Measurements from ENCODE around the gene NCOA4. TPM values are rescaled to one million over a fixed set of nuclear protein-coding genes. Genes with fewer than 3 reads are reported as not detected.
A peak's percentile ranks its signal among the peaks of the same experiment; 100 is the strongest.

Gene NCOA4
- polyA plus RNA-seq, 1 donor from 2014 or later: 110 TPM

- peaks cover 0 to 4% (median 0%) of the 10 kb centered on the region in 3 donors for H3K4me1 Mint-ChIP-seq
- peaks cover 2% of the 10 kb centered on the region for H3K36me3 Mint-ChIP-seq
- peaks cover 0 to 4% (median 0%) of the 10 kb centered on the region in 3 donors for H3K9me3 Mint-ChIP-seq
- H3K4me3 Mint-ChIP-seq: no peak overlapping the region
- H3K27ac Mint-ChIP-seq: no peak overlapping the region
- peaks cover 12% of the 10 kb centered on the region for H3K27me3 Mint-ChIP-seq
These were observed 5.8 kb upstream of the NCOA4 start for GRCh38 chr10:46035923-46036849.

GRCh38 chr10:46033602-46034011, 3.2 kb upstream of the NCOA4 start:
- H3K4me3 Mint-ChIP-seq: no peak overlapping the region
- peaks cover 10% of the 10 kb centered on the region for H3K27me3 Mint-ChIP-seq
- H3K36me3 Mint-ChIP-seq: peaks cover 2% of the 10 kb centered on the region
- H3K4me1 Mint-ChIP-seq: peaks cover 16 to 20% (median 18%) of the 10 kb centered on the region in 3 donors
- peak overlapping the region in 1 of 3 donors; percentile 50 for H3K27ac Mint-ChIP-seq
- H3K9me3 Mint-ChIP-seq: peaks cover 0 to 4% (median 0%) of the 10 kb centered on the region in 3 donors

DNA sequence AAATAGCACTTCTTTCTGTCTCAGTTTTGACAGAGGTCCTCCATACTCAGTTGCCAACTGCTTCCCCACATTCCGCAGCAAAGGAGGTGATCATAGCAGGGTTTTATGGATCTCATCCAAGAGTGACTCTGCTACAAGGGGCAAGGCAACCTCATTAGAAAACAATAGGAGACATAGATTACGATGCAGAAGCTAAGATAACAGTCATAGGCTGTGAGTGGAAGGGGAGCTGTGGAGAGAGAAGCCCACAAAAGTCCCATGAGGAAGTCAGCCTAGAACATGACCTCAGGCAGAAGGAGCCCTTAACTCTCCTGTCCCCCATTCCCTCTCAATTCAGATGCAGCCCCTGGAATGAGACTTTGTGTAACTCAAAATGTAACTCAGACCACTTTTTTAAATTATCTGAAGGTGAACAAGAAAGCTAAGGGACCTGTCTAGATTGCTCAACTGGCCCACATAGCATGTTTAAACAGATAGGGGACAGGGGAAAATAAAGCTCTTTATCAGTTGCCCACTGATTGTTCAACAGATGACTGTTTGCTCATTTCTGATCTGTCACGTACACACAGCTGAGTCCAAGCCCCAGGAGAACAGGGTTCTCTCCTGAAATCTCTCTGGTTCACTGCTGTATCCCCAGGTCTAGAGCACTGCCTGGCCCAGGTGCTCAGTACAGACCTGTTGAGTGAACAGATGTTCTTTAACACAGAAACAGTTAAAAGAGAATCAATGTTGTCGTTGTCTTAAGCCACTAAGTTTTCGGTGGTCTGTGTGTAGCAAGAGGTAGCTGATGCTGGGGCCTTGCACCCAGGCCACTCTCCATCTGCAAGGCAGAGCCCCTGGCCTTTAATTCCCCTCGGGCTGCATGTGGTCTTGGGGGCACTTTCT, 1.5 kb upstream of the NCOA4 start:
- peaks cover 2% of the 10 kb centered on the region for H3K36me3 Mint-ChIP-seq
- peaks cover 0 to 4% (median 0%) of the 10 kb centered on the region in 3 donors for H3K9me3 Mint-ChIP-seq
- peaks cover 20 to 29% (median 27%) of the 10 kb centered on the region in 3 donors for H3K4me1 Mint-ChIP-seq
- H3K27me3 Mint-ChIP-seq: peaks cover 10% of the 10 kb centered on the region
- peak overlapping the region; percentile 55 to 78 (median 74) for H3K4me3 Mint-ChIP-seq
- peak overlapping the region; percentile 46 to 96 (median 81) for H3K27ac Mint-ChIP-seq

GRCh38 chr10:46029461-46030030, 877 bp downstream of the NCOA4 start:
- Mint-ChIP-seq H3K36me3 (peaks cover 2% of the 10 kb centered on the region), H3K27ac (peak overlapping the region; percentile 79 to 99 (median 95)), H3K9me3 (no peaks in the 10 kb centered on the region), H3K4me1 (peaks cover 29 to 45% (median 30%) of the 10 kb centered on the region in 3 donors), H3K27me3 (no peaks in the 10 kb centered on the region), H3K4me3 (peak overlapping the region; percentile 90 to 99 (median 94))

DNA sequence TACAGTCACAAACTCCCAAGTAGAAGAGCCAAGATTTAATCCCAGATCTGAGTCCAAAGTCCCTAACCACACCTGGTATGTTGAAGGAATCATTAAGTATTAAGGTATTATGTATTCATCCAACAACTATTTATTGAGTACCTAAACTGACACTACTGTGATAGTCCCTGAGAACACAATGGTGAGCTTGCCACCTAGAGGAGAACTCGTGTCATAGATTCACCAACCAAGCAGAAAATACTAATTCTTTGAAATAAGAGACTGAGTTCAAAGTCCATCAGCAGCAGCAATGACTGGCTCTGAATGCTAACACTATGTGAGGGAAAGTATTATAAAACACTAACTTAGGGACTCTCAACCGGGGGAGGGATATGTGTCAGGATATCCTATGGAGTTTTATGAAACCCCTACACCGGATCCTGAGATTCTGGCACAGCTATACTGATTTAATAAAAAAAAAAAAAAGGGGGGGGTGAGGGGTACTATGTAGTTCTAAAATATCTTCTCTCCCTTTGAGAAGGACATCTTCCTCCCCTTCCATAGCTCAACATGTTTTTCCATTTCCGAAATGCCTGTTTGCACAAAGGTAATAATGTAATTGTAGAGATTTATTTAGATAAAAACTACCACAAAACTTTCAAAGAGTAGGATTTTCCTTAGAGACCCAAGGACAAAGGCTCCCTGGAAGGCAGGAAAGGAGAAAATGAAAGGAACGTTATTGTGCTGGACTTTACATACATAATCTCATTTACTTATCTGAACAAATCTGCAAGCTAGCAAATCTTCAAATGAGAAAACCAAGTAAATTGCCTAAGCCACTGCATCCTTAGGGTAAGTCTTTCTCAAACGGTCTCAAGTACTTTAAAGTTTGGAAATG, 1.6 kb downstream of the NCOA4 start:
- H3K4me1 Mint-ChIP-seq: peaks cover 32 to 51% (median 37%) of the 10 kb centered on the region in 3 donors
- H3K9me3 Mint-ChIP-seq: no peaks in the 10 kb centered on the region
- H3K27me3 Mint-ChIP-seq: no peaks in the 10 kb centered on the region
- H3K36me3 Mint-ChIP-seq: peaks cover 1% of the 10 kb centered on the region
- peak overlapping the region; percentile 90 to 99 (median 94) for H3K4me3 Mint-ChIP-seq
- peak overlapping the region; percentile 79 to 99 (median 95) for H3K27ac Mint-ChIP-seq

GRCh38 chr10:46026106-46026505, 4.3 kb downstream of the NCOA4 start:
- H3K27me3 Mint-ChIP-seq: no peaks in the 10 kb centered on the region
- peak overlapping the region in 1 of 4 donors; percentile 33 for H3K4me3 Mint-ChIP-seq
- H3K27ac Mint-ChIP-seq: no peak overlapping the region
- peaks cover 38 to 62% (median 53%) of the 10 kb centered on the region in 3 donors for H3K4me1 Mint-ChIP-seq
- no peaks in the 10 kb centered on the region for H3K36me3 Mint-ChIP-seq
- no peaks in the 10 kb centered on the region for H3K9me3 Mint-ChIP-seq

DNA sequence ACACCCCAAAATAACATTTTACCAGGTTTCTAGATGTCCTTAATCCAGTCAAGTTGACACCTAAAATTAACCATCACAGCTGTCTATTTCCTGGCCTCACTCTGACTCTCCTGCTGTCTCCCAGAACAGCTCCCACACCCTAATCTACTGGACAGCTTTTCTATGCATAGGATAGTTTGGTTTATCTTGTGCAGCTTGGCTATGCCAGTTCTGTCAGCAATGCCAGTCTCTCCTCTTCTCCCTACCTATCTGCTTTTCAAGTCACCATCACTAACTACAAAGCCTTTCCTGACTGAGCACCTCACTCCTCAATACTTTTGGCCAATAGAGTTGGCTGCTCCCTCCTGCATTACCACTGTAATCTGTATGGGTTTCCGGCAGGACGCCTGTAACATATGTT, 5.0 kb downstream of the NCOA4 start:
- peak overlapping the region in 1 of 3 donors; percentile 3 for H3K27ac Mint-ChIP-seq
- H3K4me3 Mint-ChIP-seq: peak overlapping the region in 2 of 4 donors; percentile 33 to 43
- H3K27me3 Mint-ChIP-seq: no peaks in the 10 kb centered on the region
- peaks cover 37 to 60% (median 56%) of the 10 kb centered on the region in 3 donors for H3K4me1 Mint-ChIP-seq
- no peaks in the 10 kb centered on the region for H3K9me3 Mint-ChIP-seq
- H3K36me3 Mint-ChIP-seq: no peaks in the 10 kb centered on the region

- peaks cover 37 to 61% (median 56%) of the 10 kb centered on the region in 3 donors for H3K4me1 Mint-ChIP-seq
- H3K9me3 Mint-ChIP-seq: no peaks in the 10 kb centered on the region
- peak overlapping the region in 1 of 4 donors; percentile 87 for H3K4me3 Mint-ChIP-seq
- no peaks in the 10 kb centered on the region for H3K27me3 Mint-ChIP-seq
- H3K36me3 Mint-ChIP-seq: no peaks in the 10 kb centered on the region
- H3K27ac Mint-ChIP-seq: peak overlapping the region in 1 of 3 donors; percentile 3
These were observed 5.5 kb downstream of the NCOA4 start for GRCh38 chr10:46024948-46025347.

DNA sequence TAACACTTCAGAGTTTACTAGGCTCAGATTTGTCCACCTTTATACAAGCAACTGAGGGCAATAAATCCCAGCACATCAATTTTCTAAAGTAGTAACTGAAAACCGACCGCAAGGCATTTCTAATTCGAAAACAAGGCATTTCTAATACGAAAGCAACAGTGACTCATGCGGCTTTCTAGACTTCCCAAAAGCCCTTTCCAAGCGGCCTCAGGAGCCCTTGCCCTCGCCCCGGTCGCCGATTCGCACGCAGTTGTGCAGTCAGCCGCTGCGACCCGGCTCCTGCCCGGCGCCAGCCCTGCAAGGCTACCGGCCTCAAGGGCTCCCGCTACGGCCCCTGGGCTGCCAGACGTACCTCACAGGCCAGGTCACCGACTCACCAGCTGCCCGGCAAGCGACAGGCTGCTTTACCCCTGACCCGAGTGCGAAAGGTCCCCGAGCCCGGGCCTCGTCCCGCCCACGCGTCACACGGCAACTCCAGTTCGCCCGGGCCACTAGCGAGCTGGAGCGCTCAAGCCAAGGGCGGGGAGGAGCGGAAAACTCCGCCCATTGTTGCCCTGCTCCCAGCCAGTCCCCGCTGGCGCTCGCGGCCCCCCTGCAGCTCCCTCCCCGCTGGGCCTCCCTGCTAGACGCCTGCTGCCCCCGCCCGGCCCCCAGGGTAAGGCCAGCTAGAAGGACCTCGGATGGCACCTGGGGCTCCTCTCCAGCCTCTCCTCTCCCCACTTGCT, 7.3 kb downstream of the NCOA4 start:
- Mint-ChIP-seq H3K4me1 (peaks cover 35 to 63% (median 60%) of the 10 kb centered on the region in 3 donors), H3K27ac (peak overlapping the region in 2 of 3 donors; percentile 16 to 87), H3K9me3 (no peaks in the 10 kb centered on the region)

GRCh38 chr10:46020344-46020657, 10.1 kb downstream of the NCOA4 start:
- Mint-ChIP-seq H3K4me1 (peaks cover 29 to 63% (median 46%) of the 10 kb centered on the region in 3 donors), H3K27ac (peak overlapping the region; percentile 5 to 34 (median 20)), H3K36me3 (no peaks in the 10 kb centered on the region), H3K4me3 (peak overlapping the region in 1 of 4 donors; percentile 48), H3K9me3 (no peaks in the 10 kb centered on the region), H3K27me3 (no peaks in the 10 kb centered on the region)

More for the DNA sequence above, 7.3 kb downstream of the NCOA4 start:
- Mint-ChIP-seq H3K4me3 (peak overlapping the region; percentile 81 to 95 (median 90)), H3K27me3 (no peaks in the 10 kb centered on the region), H3K36me3 (no peaks in the 10 kb centered on the region)

GRCh38 chr10:46019569-46020343, 10.7 kb downstream of the NCOA4 start:
- Mint-ChIP-seq H3K27ac (peak overlapping the region; percentile 20 to 73 (median 34)), H3K27me3 (no peaks in the 10 kb centered on the region), H3K4me1 (peaks cover 31 to 61% (median 44%) of the 10 kb centered on the region in 3 donors), H3K4me3 (peak overlapping the region; percentile 21 to 90 (median 58)), H3K9me3 (no peaks in the 10 kb centered on the region), H3K36me3 (no peaks in the 10 kb centered on the region)

DNA sequence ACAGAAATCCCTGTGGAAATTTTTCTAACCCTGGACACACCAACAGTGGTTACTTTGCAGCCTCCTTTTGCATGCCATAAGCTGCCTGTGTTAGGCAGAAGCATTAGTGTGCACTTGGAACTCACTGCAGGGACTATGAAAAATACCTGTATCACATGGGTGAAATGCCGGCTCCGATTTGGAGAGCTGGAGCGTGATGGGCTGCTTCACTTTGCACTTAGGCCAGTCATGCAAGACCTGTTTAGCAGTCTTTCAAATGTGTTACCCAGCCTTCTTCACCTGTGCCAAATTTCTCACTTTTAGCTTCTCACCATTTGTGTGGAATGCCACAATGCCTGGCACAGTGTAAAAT, 11.3 kb downstream of the NCOA4 start:
- no peaks in the 10 kb centered on the region for H3K9me3 Mint-ChIP-seq
- H3K4me1 Mint-ChIP-seq: peaks cover 28 to 55% (median 39%) of the 10 kb centered on the region in 3 donors
- no peaks in the 10 kb centered on the region for H3K27me3 Mint-ChIP-seq
- H3K4me3 Mint-ChIP-seq: peak overlapping the region in 3 of 4 donors; percentile 21 to 90 (median 28)
- H3K27ac Mint-ChIP-seq: peak overlapping the region in 2 of 3 donors; percentile 34 to 73
- no peaks in the 10 kb centered on the region for H3K36me3 Mint-ChIP-seq
